Esophagus squamous epithelium (tissue), 4 donors: ENCODE results near the gene ACTL10.
A peak's percentile ranks its signal among the peaks of the same experiment; 100 is the strongest.

Experiments used
- POLR2A ChIP-seq, 4 donors: fragments of 450-650 bp; IDR thresholded peaks; one replicate each; pipeline ENCODE4 v1.6.1; 2017; ENCODE audit warnings: antibody characterized with exemption in 4 of 4, mild to moderate bottlenecking in 4 of 4, moderate library complexity in 3 of 4
- TF ChIP-seq, protein P1 (sequence below), 6 experiments: fragments of 450-650 bp in 4 of 6; fragments of 200-600 bp in 2 of 6; sonication (generic) in 2 of 6; IDR thresholded peaks; one replicate each; pipeline ENCODE4 v1.5.1; 2016 to 2019; ENCODE audit warnings: antibody characterized with exemption in 6 of 6, mild to moderate bottlenecking in 4 of 6, moderate library complexity in 4 of 6

DNA sequence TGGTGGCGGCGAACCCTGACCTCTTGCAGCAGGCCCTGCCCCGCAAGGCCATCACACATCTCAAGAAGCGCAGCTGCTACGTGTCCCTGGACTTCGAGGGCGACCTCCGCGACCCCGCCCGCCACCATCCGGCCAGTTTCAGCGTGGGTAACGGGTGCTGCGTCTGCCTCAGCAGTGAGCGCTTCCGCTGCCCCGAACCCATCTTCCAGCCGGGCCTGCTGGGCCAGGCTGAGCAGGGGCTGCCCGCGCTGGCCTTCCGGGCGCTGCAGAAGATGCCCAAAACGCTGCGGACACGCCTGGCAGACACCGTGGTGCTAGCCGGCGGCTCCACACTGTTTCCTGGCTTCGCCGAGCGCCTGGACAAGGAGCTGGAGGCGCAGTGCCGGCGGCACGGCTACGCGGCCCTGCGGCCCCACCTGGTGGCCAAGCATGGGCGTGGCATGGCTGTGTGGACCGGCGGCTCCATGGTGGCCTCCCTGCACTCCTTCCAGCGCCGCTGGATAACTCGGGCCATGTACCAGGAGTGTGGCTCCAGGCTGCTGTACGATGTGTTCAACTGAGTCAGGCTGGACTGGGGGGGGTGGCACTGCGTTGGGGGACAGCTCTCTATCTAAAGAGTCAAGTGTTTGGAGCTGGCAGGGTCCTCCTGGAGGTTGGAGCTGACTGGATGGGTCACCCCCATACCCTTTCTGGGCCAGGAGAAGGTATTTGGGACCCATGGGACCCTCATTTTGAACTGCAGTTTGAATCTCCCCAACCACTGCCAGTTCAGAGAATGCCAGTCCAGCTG is 1.1 kb downstream of the ACTL10 start:
- TF ChIP-seq, protein P1, sequence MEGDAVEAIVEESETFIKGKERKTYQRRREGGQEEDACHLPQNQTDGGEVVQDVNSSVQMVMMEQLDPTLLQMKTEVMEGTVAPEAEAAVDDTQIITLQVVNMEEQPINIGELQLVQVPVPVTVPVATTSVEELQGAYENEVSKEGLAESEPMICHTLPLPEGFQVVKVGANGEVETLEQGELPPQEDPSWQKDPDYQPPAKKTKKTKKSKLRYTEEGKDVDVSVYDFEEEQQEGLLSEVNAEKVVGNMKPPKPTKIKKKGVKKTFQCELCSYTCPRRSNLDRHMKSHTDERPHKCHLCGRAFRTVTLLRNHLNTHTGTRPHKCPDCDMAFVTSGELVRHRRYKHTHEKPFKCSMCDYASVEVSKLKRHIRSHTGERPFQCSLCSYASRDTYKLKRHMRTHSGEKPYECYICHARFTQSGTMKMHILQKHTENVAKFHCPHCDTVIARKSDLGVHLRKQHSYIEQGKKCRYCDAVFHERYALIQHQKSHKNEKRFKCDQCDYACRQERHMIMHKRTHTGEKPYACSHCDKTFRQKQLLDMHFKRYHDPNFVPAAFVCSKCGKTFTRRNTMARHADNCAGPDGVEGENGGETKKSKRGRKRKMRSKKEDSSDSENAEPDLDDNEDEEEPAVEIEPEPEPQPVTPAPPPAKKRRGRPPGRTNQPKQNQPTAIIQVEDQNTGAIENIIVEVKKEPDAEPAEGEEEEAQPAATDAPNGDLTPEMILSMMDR (IDR thresholded peaks at IDR 0.05) = peak; percentile 91 to 97 (median 93)
- TF ChIP-seq POLR2A (IDR thresholded peaks at IDR 0.05) = no peak
